Astrocyte of the spinal cord (primary cell): ENCODE measurements around the gene THUMPD1.
"Not testable (repeated sequence)": the region's sequence is repeated elsewhere in the genome, so short reads cannot be mapped to it uniquely, and the experiment has no call there.

Experiments used
- DNase-seq: peaks from one replicate; pipeline ENCODE4 v3.0.0; 2011; ENCODE audit warnings: low read depth, low spot score
- H3K4me3 ChIP-seq: 2 replicates; pipeline ENCODE4 v1.5.1; 2011; ENCODE audit warnings: low read depth, mild to moderate bottlenecking, low read length, moderate library complexity
- CTCF ChIP-seq: IDR thresholded peaks from 2 replicates; pipeline ENCODE4 v1.5.1; 2012; ENCODE audit warnings: low read depth, mild to moderate bottlenecking, low read length, inconsistent platforms
- in situ Hi-C: cut with HindIII; loops from 2 replicates; pipeline ENCODE4 v1.10.0; 2017; ENCODE audit warnings: low sequenced_read_pairs

THUMPD1 gene

GRCh38 chr16:20763461-20764232 is 22.0 kb upstream of the THUMPD1 start, which contains the start of gene ACSM3:
TSS of gene ACSM3 (plus strand) at chr16:20764014. CDS start at chr16:20770035, 6,021 bp downstream.
- in situ Hi-C loops, result no loop called here
- peak within 1 kb of the TSS; percentile 53 for H3K4me3 ChIP-seq
- DNase-seq, result peak; percentile 76
- no peak for TF ChIP-seq CTCF

GRCh38 chr16:20762404-20763123 is 20.9 kb upstream of the THUMPD1 start:
- no peak for DNase-seq
- TF ChIP-seq CTCF, result no peak
- in situ Hi-C loops, result no loop called here
- H3K4me3 ChIP-seq, result no peak overlapping the region

- H3K4me3 ChIP-seq, result no peak overlapping the region
- TF ChIP-seq CTCF, result no peak
- in situ Hi-C loops, result no loop called here
- no peak for DNase-seq
Measured at GRCh38 chr16:20761175-20761574, 19.6 kb upstream of the THUMPD1 start.

- no peak for TF ChIP-seq CTCF
- no peak for DNase-seq
Measured at GRCh38 chr16:20760346-20760745, 18.7 kb upstream of the THUMPD1 start.

GRCh38 chr16:20755799-20756198 is 14.2 kb upstream of the THUMPD1 start:
- not testable (repeated sequence) for DNase-seq

More at GRCh38 chr16:20760346-20760745, 18.7 kb upstream of the THUMPD1 start:
- in situ Hi-C loops, result no loop called here
- no peak overlapping the region for H3K4me3 ChIP-seq

GRCh38 chr16:20755238-20755637 is 13.6 kb upstream of the THUMPD1 start:
- TF ChIP-seq CTCF, result no peak
- no peak overlapping the region for H3K4me3 ChIP-seq
- DNase-seq, result no peak
- in situ Hi-C loops, result no loop called here

More at GRCh38 chr16:20755799-20756198, 14.2 kb upstream of the THUMPD1 start:
- in situ Hi-C loops, H3K4me3 ChIP-seq: not testable (repeated sequence)

- H3K4me3 ChIP-seq, result no peak overlapping the region
- TF ChIP-seq CTCF, result no peak
- no peak for DNase-seq
- in situ Hi-C loops, result no loop called here
Measured at GRCh38 chr16:20753727-20754126, 12.1 kb upstream of the THUMPD1 start.
